HG03354 (cell line): ENCODE measurements around the gene CRISP2.

Experiments used
- ATAC-seq: cut with Tn5 transposase; IDR thresholded peaks from one replicate; pipeline ENCODE4 v1.9.1; 2021; ENCODE audit warnings: mild to moderate bottlenecking; ENCODE audit not compliant: unreplicated experiment, poor library complexity, severe bottlenecking

The CRISP2 gene

GRCh38 chr6:49662892-49663261, 50.5 kb downstream of the CRISP2 start:
- ATAC-seq = no peak

- ATAC-seq = no peak
These were observed 51.0 kb downstream of the CRISP2 start for GRCh38 chr6:49662231-49662891.

GRCh38 chr6:49653942-49654341, 59.4 kb downstream of the CRISP2 start:
- ATAC-seq = no peak

GRCh38 chr6:49653438-49653837, 59.9 kb downstream of the CRISP2 start:
- no peak for ATAC-seq

- no peak for ATAC-seq
These were observed 62.1 kb downstream of the CRISP2 start for GRCh38 chr6:49651239-49651638.

- no peak for ATAC-seq
These were observed 63.4 kb downstream of the CRISP2 start for GRCh38 chr6:49649988-49650387.

- no peak for ATAC-seq
These were observed 65.3 kb downstream of the CRISP2 start for GRCh38 chr6:49648036-49648435.

GRCh38 chr6:49647476-49647875, 65.9 kb downstream of the CRISP2 start:
- no peak for ATAC-seq

- no peak for ATAC-seq
These were observed 66.4 kb downstream of the CRISP2 start for GRCh38 chr6:49646942-49647341.

- ATAC-seq = no peak
These were observed 67.1 kb downstream of the CRISP2 start for GRCh38 chr6:49646130-49646824.

GRCh38 chr6:49645139-49645538, 68.2 kb downstream of the CRISP2 start:
- no peak for ATAC-seq
